ENCODE results near the gene IDI1.

IDI1 gene

DNA sequence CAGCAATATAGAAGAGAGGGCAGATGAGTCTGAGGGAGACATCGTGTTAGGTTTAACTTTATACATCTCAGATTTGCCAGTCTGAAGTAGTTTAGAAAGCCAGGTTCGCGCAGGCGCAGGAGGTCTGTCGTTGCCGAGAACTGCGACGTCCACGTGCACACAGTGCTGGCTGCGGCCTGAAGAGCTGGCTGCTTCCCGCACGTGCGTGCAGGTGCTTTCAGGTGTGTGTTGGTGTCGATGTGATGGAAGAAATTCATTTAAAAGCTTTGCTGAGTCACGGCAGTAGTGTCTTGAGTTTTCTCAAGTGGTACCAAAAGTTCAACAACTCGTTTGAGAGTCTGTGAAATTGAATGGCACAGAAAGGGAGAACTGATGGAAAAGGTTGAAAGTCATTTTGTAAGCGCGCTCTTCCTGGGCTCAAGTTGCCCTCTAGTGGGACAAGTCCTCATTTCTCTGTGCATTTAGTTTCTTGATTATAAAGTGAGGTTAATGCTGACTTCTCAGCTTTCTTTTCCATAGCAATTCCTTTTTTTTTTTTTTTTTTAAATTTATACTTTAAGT is 25.9 kb upstream of the IDI1 start:
- Histone ChIP-seq H3K4me2 (ENCODE audit: low read depth, low read length, poor library complexity, severe bottlenecking) (no peak overlapping the region), H3K27me3 (ENCODE audit: low read length) (no peaks in the 10 kb centered on the region), H3K4me3 (ENCODE audit: insufficient read depth, low read length, poor library complexity, severe bottlenecking) (no peak overlapping the region), H3K36me3 (ENCODE audit: low read length) (peaks cover 12% of the 10 kb centered on the region; the same call in 1 of the 2 replicates), H3F3A (ENCODE audit: insufficient read depth) (no peaks in the 10 kb centered on the region), H3K27ac (ENCODE audit: low read depth, low read length) (no peak overlapping the region), H4K20me1 (ENCODE audit: low read depth, low read length) (no peaks in the 10 kb centered on the region; the same call in 1 of the 2 replicates), H3K79me2 (ENCODE audit: insufficient read depth, low read length) (peaks cover 7% of the 10 kb centered on the region; the same call in 1 of the 2 replicates), H3K9me2 (replicated peaks; ENCODE audit: insufficient read depth, low read length) (no peaks in the 10 kb centered on the region), H2AFZ (ENCODE audit: low read depth, low read length, severe bottlenecking) (no peak overlapping the region), H3K9me3 (ENCODE audit: insufficient read depth, low read length) (no peaks in the 10 kb centered on the region), H3K9ac (ENCODE audit: low read length) (no peak overlapping the region)
- TF ChIP-seq EZH2phosphoT487 (conservative IDR thresholded peaks at IDR 0.05; ENCODE audit: low read length) = no peak
- TF ChIP-seq, protein P1, sequence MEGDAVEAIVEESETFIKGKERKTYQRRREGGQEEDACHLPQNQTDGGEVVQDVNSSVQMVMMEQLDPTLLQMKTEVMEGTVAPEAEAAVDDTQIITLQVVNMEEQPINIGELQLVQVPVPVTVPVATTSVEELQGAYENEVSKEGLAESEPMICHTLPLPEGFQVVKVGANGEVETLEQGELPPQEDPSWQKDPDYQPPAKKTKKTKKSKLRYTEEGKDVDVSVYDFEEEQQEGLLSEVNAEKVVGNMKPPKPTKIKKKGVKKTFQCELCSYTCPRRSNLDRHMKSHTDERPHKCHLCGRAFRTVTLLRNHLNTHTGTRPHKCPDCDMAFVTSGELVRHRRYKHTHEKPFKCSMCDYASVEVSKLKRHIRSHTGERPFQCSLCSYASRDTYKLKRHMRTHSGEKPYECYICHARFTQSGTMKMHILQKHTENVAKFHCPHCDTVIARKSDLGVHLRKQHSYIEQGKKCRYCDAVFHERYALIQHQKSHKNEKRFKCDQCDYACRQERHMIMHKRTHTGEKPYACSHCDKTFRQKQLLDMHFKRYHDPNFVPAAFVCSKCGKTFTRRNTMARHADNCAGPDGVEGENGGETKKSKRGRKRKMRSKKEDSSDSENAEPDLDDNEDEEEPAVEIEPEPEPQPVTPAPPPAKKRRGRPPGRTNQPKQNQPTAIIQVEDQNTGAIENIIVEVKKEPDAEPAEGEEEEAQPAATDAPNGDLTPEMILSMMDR (IDR thresholded peaks at IDR 0.05; ENCODE audit: insufficient read depth, low read length, poor library complexity, severe bottlenecking) = no peak

DNA sequence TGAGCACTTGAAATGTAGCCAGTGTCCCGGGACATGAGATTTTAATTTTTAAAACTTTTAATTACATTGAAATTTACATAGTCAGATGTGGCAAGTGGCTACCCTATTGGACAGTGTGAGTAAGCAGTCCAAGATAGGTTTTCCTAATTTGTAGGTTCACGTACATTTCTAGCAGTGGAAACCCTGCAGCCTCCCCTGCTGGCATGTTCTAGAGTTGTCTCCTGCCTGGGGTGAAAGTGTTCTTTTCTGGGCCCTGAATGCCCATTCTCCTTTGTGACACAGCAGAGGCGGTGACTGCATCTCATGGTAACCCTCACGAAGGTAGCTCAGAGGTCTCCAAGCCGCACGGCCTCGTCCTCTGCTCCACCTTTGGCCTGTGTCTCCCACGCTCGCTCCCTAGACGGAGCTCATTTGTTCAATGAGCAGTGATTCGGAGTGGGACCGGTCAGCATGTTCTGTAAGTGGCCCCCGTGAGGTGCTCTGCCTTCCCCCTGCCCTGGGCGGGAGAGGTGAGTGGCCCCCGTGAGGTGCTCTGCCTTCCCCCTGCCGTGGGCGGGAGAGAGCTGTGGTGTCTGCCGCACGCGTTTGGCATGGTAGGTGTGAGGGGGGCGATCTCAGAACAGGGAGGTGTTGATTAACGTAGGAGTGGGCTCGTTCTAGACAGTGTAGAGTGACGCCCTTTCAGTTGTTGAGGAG is 25.3 kb upstream of the IDI1 start:
- Histone ChIP-seq H3K27me3 (ENCODE audit: low read length) (no peaks in the 10 kb centered on the region), H3F3A (ENCODE audit: insufficient read depth) (no peaks in the 10 kb centered on the region), H4K20me1 (ENCODE audit: low read depth, low read length) (no peaks in the 10 kb centered on the region; the same call in 1 of the 2 replicates), H3K79me2 (ENCODE audit: insufficient read depth, low read length) (peaks cover 7% of the 10 kb centered on the region; the same call in 1 of the 2 replicates), H3K27ac (ENCODE audit: low read depth, low read length) (no peak overlapping the region), H3K36me3 (ENCODE audit: low read length) (peaks cover 12% of the 10 kb centered on the region; the same call in 1 of the 2 replicates), H3K9me2 (replicated peaks; ENCODE audit: insufficient read depth, low read length) (no peaks in the 10 kb centered on the region), H3K4me3 (ENCODE audit: insufficient read depth, low read length, poor library complexity, severe bottlenecking) (no peak overlapping the region), H3K4me2 (ENCODE audit: low read depth, low read length, poor library complexity, severe bottlenecking) (no peak overlapping the region), H2AFZ (ENCODE audit: low read depth, low read length, severe bottlenecking) (no peak overlapping the region), H3K9ac (ENCODE audit: low read length) (no peak overlapping the region), H3K9me3 (ENCODE audit: insufficient read depth, low read length) (no peaks in the 10 kb centered on the region)
- no peak for TF ChIP-seq EZH2phosphoT487 (conservative IDR thresholded peaks at IDR 0.05; ENCODE audit: low read length)
- TF ChIP-seq, protein P1 (IDR thresholded peaks at IDR 0.05; ENCODE audit: insufficient read depth, low read length, poor library complexity, severe bottlenecking) = no peak

DNA sequence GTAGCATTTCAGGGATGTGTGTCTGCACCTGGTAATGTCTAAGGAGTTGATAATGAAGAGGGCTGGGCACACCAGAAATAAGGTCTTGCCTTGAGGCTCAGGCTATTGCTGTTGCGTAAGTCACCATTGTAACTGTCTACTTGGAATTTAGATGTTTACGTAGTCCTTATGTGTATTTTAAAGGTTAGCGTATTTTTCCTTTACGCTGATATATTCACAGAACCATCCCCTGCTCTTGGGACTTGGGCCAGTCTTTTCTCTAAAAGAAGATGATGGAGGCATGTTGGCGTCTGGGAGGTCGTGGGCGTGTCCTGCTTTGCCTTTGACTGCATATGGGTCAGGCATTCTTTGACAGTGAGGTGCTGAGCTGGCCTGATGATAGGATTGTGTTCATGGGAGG is 22.0 kb upstream of the IDI1 start:
- Histone ChIP-seq H3K9ac (ENCODE audit: low read length) (no peak overlapping the region), H3K4me2 (ENCODE audit: low read depth, low read length, poor library complexity, severe bottlenecking) (no peak overlapping the region), H3K27ac (ENCODE audit: low read depth, low read length) (no peak overlapping the region), H3K9me3 (ENCODE audit: insufficient read depth, low read length) (no peaks in the 10 kb centered on the region), H3K27me3 (ENCODE audit: low read length) (no peaks in the 10 kb centered on the region), H3K79me2 (ENCODE audit: insufficient read depth, low read length) (peaks cover 7% of the 10 kb centered on the region; the same call in 1 of the 2 replicates), H3K9me2 (replicated peaks; ENCODE audit: insufficient read depth, low read length) (no peaks in the 10 kb centered on the region), H3K4me3 (ENCODE audit: insufficient read depth, low read length, poor library complexity, severe bottlenecking) (no peak overlapping the region), H4K20me1 (ENCODE audit: low read depth, low read length) (no peaks in the 10 kb centered on the region; the same call in 1 of the 2 replicates), H2AFZ (ENCODE audit: low read depth, low read length, severe bottlenecking) (no peak overlapping the region), H3F3A (ENCODE audit: insufficient read depth) (no peaks in the 10 kb centered on the region), H3K36me3 (ENCODE audit: low read length) (0 out of 2 replicates have a peak, but pooled peaks cover 6% of the 10 kb centered on the region)
- TF ChIP-seq EZH2phosphoT487 (conservative IDR thresholded peaks at IDR 0.05; ENCODE audit: low read length) = no peak
- TF ChIP-seq, protein P1 (IDR thresholded peaks at IDR 0.05; ENCODE audit: insufficient read depth, low read length, poor library complexity, severe bottlenecking) = no peak

Measured in SU-DHL-6 (cell line).